ENCODE measurements around the gene MYL4.

Gene MYL4

GRCh38 chr17:47238321-47239010 is 29.3 kb downstream of the MYL4 start:
- no peaks in the 10 kb centered on the region for H3K9me3 ChIP-seq (ENCODE audit: control insufficient read depth, low read length)
- H3K4me1 ChIP-seq (ENCODE audit: control insufficient read depth, insufficient read depth, low read length) = no peaks in the 10 kb centered on the region
- H3K9ac ChIP-seq (ENCODE audit: low read length) = no peak overlapping the region
- H3K27me3 ChIP-seq (ENCODE audit: control insufficient read depth, insufficient read depth, low read length) = no peaks in the 10 kb centered on the region
- no peaks in the 10 kb centered on the region for H3K36me3 ChIP-seq (ENCODE audit: control insufficient read depth, insufficient read depth, low read length)
- no peak overlapping the region for H3K4me3 ChIP-seq (ENCODE audit: low read length)

DNA sequence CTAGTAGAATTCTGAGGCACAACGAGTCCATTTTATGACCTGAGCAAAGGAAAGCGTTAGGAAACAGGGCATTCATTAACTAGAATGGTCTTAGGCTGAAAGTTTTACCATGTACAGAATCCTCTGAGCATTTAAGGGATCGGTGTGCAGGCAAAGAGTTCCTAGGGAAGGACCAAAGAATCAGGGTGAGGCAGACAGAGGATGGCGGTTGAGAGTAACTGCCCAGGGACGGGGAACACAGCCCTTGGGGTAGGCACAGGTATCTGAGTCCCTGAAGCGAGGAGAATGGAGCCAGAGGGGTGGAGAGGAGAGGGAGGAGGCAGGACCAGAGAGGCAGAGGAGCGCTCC is 30.4 kb downstream of the MYL4 start:
- no peaks in the 10 kb centered on the region for H3K36me3 ChIP-seq (ENCODE audit: control insufficient read depth, insufficient read depth, low read length)
- H3K4me3 ChIP-seq (ENCODE audit: low read length) = no peak overlapping the region
- H3K4me1 ChIP-seq (ENCODE audit: control insufficient read depth, insufficient read depth, low read length) = no peaks in the 10 kb centered on the region
- H3K27me3 ChIP-seq (ENCODE audit: control insufficient read depth, insufficient read depth, low read length) = no peaks in the 10 kb centered on the region
- no peak overlapping the region for H3K9ac ChIP-seq (ENCODE audit: low read length)
- no peaks in the 10 kb centered on the region for H3K9me3 ChIP-seq (ENCODE audit: control insufficient read depth, low read length)

DNA sequence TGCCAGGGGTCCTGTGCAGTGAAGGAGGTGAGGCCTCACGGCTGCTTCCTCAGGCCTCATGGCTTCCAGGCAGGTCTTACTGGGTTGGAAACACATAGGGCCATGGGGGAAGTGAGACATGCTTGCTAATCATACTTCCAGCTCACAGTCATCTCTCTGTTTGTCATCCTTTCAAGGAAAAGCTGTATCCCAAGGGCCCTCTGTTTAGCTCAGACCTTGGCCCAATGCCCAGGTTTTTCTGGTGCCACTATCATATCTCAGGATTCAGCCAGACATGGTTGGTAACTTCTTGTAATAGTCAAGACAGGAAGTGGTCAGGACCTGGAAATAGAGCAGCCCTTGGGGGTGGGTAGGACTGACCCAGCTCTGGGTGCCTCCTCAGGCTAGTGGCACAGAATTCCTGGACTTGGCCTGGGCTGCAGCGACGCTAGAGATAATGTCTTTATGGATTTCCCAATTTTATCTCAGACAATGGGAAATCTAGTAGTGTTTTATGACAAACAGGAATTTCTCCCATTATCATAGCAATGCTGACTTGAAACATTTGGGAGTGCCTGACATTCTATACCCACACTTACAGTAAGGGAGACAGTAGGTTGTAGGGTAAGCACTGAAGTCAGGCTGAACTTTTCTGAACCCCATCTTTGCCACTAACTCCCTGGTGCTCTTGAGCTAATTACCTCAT is 31.0 kb downstream of the MYL4 start:
- Histone ChIP-seq H3K36me3 (ENCODE audit: control insufficient read depth, insufficient read depth, low read length) (no peaks in the 10 kb centered on the region), H3K27me3 (ENCODE audit: control insufficient read depth, insufficient read depth, low read length) (no peaks in the 10 kb centered on the region), H3K4me1 (ENCODE audit: control insufficient read depth, insufficient read depth, low read length) (no peaks in the 10 kb centered on the region), H3K9ac (ENCODE audit: low read length) (no peak overlapping the region), H3K4me3 (ENCODE audit: low read length) (no peak overlapping the region), H3K9me3 (ENCODE audit: control insufficient read depth, low read length) (no peaks in the 10 kb centered on the region)

DNA sequence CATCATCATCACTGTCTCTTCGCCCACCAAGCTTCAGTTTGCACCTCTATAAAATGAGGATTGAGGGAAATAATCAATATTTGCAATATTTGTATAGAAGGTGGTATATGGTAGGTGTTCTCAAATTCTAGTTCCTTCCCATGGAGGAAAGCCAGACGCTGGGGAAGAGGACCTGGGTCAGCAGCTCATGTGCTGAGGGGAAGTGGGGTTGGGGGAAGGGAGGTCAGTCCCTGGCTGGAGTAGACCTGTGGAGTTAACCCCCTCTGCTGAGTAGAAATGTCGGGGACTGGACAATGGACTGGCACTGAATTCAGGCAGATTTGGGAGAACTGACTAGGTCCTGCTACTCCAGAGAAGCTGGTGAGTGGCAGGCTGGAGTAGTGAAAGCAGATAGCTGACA is 31.7 kb downstream of the MYL4 start:
- no peaks in the 10 kb centered on the region for H3K9me3 ChIP-seq (ENCODE audit: control insufficient read depth, low read length)
- no peaks in the 10 kb centered on the region for H3K27me3 ChIP-seq (ENCODE audit: control insufficient read depth, insufficient read depth, low read length)
- no peaks in the 10 kb centered on the region for H3K4me1 ChIP-seq (ENCODE audit: control insufficient read depth, insufficient read depth, low read length)
- H3K4me3 ChIP-seq (ENCODE audit: low read length) = no peak overlapping the region
- H3K36me3 ChIP-seq (ENCODE audit: control insufficient read depth, insufficient read depth, low read length) = no peaks in the 10 kb centered on the region
- H3K9ac ChIP-seq (ENCODE audit: low read length) = no peak overlapping the region

GRCh38 chr17:47242648-47243047 is 33.5 kb downstream of the MYL4 start:
- Histone ChIP-seq H3K9ac (ENCODE audit: low read length) (no peak overlapping the region), H3K4me3 (ENCODE audit: low read length) (no peak overlapping the region), H3K36me3 (ENCODE audit: control insufficient read depth, insufficient read depth, low read length) (no peaks in the 10 kb centered on the region), H3K27me3 (ENCODE audit: control insufficient read depth, insufficient read depth, low read length) (no peaks in the 10 kb centered on the region), H3K9me3 (ENCODE audit: control insufficient read depth, low read length) (no peaks in the 10 kb centered on the region), H3K4me1 (ENCODE audit: control insufficient read depth, insufficient read depth, low read length) (no peaks in the 10 kb centered on the region)

GRCh38 chr17:47243737-47244598 is 34.8 kb downstream of the MYL4 start:
- Histone ChIP-seq H3K27me3 (ENCODE audit: control insufficient read depth, insufficient read depth, low read length) (no peaks in the 10 kb centered on the region), H3K9ac (ENCODE audit: low read length) (no peak overlapping the region), H3K36me3 (ENCODE audit: control insufficient read depth, insufficient read depth, low read length) (no peaks in the 10 kb centered on the region), H3K9me3 (ENCODE audit: control insufficient read depth, low read length) (no peaks in the 10 kb centered on the region), H3K4me1 (ENCODE audit: control insufficient read depth, insufficient read depth, low read length) (no peaks in the 10 kb centered on the region), H3K4me3 (ENCODE audit: low read length) (no peak overlapping the region)

DNA sequence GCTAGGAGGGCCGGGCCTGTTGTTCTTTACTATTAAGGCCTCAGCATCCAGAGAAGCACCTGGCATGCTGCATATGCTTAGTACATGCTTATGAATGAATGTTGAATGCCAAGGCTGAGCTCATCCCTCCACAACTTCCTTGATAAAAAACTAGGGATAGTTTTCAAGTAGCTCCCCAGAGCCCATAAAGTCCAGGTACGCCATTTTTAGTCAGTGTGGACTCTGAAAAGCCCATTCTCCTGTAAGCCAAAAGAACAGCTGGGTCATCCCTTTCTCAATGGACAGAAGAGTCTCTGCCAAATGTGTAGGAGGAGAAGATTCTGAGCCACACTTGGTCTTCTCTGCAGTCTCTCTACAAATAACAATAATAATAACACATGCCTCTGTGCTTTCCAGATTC is 35.5 kb downstream of the MYL4 start:
- Histone ChIP-seq H3K36me3 (ENCODE audit: control insufficient read depth, insufficient read depth, low read length) (no peaks in the 10 kb centered on the region), H3K27me3 (ENCODE audit: control insufficient read depth, insufficient read depth, low read length) (no peaks in the 10 kb centered on the region), H3K9ac (ENCODE audit: low read length) (no peak overlapping the region), H3K4me3 (ENCODE audit: low read length) (no peak overlapping the region), H3K4me1 (ENCODE audit: control insufficient read depth, insufficient read depth, low read length) (no peaks in the 10 kb centered on the region), H3K9me3 (ENCODE audit: control insufficient read depth, low read length) (no peaks in the 10 kb centered on the region)

DNA sequence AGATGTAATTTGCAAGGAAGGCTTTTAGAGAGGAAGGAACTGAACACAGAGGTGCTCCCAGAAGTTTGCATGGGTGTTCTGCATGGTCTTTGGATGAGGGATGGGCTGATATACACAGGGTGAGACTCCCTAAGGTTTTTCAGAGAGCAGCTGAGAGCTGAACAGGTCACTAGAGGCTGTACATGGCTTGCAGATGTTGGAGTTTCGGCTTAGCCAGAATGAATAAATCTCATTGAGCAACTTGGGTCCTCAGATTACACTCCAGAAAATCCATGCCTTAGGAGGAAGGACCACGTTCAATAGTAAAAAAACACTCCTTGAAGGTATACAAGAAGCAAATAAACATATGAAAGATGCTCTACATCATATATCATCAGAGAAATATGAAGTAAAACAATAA is 37.0 kb downstream of the MYL4 start:
- Histone ChIP-seq H3K4me3 (ENCODE audit: low read length) (no peak overlapping the region), H3K4me1 (ENCODE audit: control insufficient read depth, insufficient read depth, low read length) (no peaks in the 10 kb centered on the region)

DNA sequence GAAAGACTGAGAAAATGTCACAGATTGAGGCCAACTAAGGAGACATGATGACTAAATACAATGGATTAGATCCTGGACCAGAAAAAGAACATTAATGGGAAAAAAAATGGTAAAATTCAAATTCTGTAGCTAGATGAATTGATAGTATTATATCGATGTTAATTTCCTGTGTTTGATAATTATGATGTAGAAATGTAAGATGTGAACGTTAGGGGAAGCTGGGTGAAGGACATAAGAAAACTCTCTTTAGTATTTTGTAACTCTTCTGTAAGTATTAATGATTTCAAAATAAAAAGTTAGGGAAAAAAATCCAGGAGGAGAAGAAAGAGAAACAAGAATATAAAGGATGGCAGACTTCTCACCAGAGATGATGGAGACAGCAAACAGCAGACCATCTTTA is 41.7 kb downstream of the MYL4 start:
- Histone ChIP-seq H3K27me3 (ENCODE audit: control insufficient read depth, insufficient read depth, low read length) (peaks cover 29% of the 10 kb centered on the region), H3K36me3 (ENCODE audit: control insufficient read depth, insufficient read depth, low read length) (no peaks in the 10 kb centered on the region), H3K4me1 (ENCODE audit: control insufficient read depth, insufficient read depth, low read length) (peaks cover 4% of the 10 kb centered on the region), H3K9me3 (ENCODE audit: control insufficient read depth, low read length) (no peaks in the 10 kb centered on the region), H3K4me3 (ENCODE audit: low read length) (no peak overlapping the region), H3K9ac (ENCODE audit: low read length) (no peak overlapping the region)

More for the DNA sequence above, 37.0 kb downstream of the MYL4 start:
- H3K36me3 ChIP-seq (ENCODE audit: control insufficient read depth, insufficient read depth, low read length) = no peaks in the 10 kb centered on the region
- H3K9ac ChIP-seq (ENCODE audit: low read length) = no peak overlapping the region
- H3K27me3 ChIP-seq (ENCODE audit: control insufficient read depth, insufficient read depth, low read length) = no peaks in the 10 kb centered on the region
- no peaks in the 10 kb centered on the region for H3K9me3 ChIP-seq (ENCODE audit: control insufficient read depth, low read length)

GRCh38 chr17:47251421-47251940 is 42.3 kb downstream of the MYL4 start:
- H3K36me3 ChIP-seq (ENCODE audit: control insufficient read depth, insufficient read depth, low read length) = no peaks in the 10 kb centered on the region
- no peak overlapping the region for H3K4me3 ChIP-seq (ENCODE audit: low read length)
- H3K9me3 ChIP-seq (ENCODE audit: control insufficient read depth, low read length) = no peaks in the 10 kb centered on the region
- peaks cover 32% of the 10 kb centered on the region for H3K27me3 ChIP-seq (ENCODE audit: control insufficient read depth, insufficient read depth, low read length)
- peaks cover 4% of the 10 kb centered on the region for H3K4me1 ChIP-seq (ENCODE audit: control insufficient read depth, insufficient read depth, low read length)
- H3K9ac ChIP-seq (ENCODE audit: low read length) = no peak overlapping the region

DNA sequence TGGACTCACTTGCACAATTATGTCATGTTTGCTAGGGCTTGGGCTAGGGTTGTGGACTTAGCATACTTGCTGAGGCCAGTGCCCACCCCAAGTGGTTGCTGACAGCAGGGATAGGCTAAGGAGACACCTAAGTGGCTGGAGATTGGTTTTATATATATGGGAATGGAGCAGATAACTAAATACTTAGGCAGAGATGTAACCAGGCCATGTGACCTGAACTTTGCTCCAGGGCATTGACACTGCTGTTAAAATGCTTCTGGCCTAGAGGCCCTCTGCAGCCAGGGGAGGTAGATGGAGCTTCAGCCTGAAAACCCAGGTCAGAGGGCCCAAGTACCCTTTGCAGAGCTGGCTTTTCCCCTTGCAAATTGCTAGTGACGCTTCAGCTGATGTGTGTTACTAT is 43.1 kb downstream of the MYL4 start:
- H3K36me3 ChIP-seq (ENCODE audit: control insufficient read depth, insufficient read depth, low read length) = no peaks in the 10 kb centered on the region
- H3K9ac ChIP-seq (ENCODE audit: low read length) = no peak overlapping the region
- H3K9me3 ChIP-seq (ENCODE audit: control insufficient read depth, low read length) = no peaks in the 10 kb centered on the region
- no peak overlapping the region for H3K4me3 ChIP-seq (ENCODE audit: low read length)
- H3K27me3 ChIP-seq (ENCODE audit: control insufficient read depth, insufficient read depth, low read length) = peaks cover 39% of the 10 kb centered on the region
- peaks cover 4% of the 10 kb centered on the region for H3K4me1 ChIP-seq (ENCODE audit: control insufficient read depth, insufficient read depth, low read length)
